ENCODE measurements around the gene RALB. TPM values are rescaled to one million over a fixed set of nuclear protein-coding genes. Genes with fewer than 3 reads are reported as not detected.

The RALB gene
- total RNA-seq, 1 donor from 2014 or later: 21.7 TPM

GRCh38 chr2:120247851-120248250, 4.8 kb upstream of the RALB start:
- no peak for DNase-seq (ENCODE audit: low spot score in 2 of 2)
- no peaks in the 10 kb centered on the region for H3K9me3 ChIP-seq
- intact Hi-C loops (cut with DNase I): no loop called here
- H3K27me3 ChIP-seq: no peaks in the 10 kb centered on the region
- H3K4me3 ChIP-seq: no peak overlapping the region
- TF ChIP-seq, protein P1, sequence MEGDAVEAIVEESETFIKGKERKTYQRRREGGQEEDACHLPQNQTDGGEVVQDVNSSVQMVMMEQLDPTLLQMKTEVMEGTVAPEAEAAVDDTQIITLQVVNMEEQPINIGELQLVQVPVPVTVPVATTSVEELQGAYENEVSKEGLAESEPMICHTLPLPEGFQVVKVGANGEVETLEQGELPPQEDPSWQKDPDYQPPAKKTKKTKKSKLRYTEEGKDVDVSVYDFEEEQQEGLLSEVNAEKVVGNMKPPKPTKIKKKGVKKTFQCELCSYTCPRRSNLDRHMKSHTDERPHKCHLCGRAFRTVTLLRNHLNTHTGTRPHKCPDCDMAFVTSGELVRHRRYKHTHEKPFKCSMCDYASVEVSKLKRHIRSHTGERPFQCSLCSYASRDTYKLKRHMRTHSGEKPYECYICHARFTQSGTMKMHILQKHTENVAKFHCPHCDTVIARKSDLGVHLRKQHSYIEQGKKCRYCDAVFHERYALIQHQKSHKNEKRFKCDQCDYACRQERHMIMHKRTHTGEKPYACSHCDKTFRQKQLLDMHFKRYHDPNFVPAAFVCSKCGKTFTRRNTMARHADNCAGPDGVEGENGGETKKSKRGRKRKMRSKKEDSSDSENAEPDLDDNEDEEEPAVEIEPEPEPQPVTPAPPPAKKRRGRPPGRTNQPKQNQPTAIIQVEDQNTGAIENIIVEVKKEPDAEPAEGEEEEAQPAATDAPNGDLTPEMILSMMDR (IDR thresholded peaks at IDR 0.05): no peak
- no peak overlapping the region for H3K27ac ChIP-seq
- H3K36me3 ChIP-seq: no peaks in the 10 kb centered on the region
- H3K4me1 ChIP-seq: no peaks in the 10 kb centered on the region

- intact Hi-C loops (cut with DNase I): loop anchor here (5.0 to 10.0 kb wide), 6 partner anchors 222 to 1487 kb away; partner anchors contain the start of genes C2orf76, CLASP1, DBI and EPB41L5
- Histone ChIP-seq H3K36me3 (no peaks in the 10 kb centered on the region), H3K4me3 (no peak overlapping the region), H3K9me3 (no peaks in the 10 kb centered on the region), H3K4me1 (no peaks in the 10 kb centered on the region), H3K27me3 (no peaks in the 10 kb centered on the region), H3K27ac (no peak overlapping the region)
- TF ChIP-seq, protein P1 (IDR thresholded peaks at IDR 0.05): no peak
- DNase-seq (ENCODE audit: low spot score in 2 of 2): no peak
These were observed 2.0 kb upstream of the RALB start for GRCh38 chr2:120250640-120251039.

DNA sequence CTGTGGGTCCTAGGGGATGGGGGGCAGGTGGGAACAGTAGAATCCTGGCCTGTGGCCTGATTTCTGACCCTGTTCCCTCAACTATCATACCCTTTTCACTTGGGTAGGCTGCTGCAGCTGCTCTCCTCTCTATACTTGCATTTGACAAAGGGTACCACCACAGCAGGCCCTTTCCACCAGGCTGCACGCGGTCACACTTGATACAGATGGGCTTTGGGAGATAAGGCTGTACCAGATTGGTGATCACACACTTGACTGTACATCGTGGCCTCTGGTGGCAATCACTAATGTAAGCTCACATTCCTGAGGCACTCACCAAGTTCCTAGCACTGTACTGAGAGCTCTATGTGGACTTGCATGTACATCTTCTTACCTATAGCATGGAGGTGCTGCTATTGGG, 1.6 kb upstream of the RALB start:
- Histone ChIP-seq H3K4me3 (no peak overlapping the region), H3K9me3 (no peaks in the 10 kb centered on the region), H3K4me1 (no peaks in the 10 kb centered on the region), H3K36me3 (no peaks in the 10 kb centered on the region), H3K27ac (no peak overlapping the region), H3K27me3 (no peaks in the 10 kb centered on the region)
- TF ChIP-seq, protein P1 (IDR thresholded peaks at IDR 0.05): no peak
- intact Hi-C loops (cut with DNase I): loop anchor here (5.0 to 10.0 kb wide), 6 partner anchors 221 to 1486 kb away; partner anchors contain the start of genes C2orf76, CLASP1, DBI and EPB41L5
- no peak for DNase-seq (ENCODE audit: low spot score in 2 of 2)

DNA sequence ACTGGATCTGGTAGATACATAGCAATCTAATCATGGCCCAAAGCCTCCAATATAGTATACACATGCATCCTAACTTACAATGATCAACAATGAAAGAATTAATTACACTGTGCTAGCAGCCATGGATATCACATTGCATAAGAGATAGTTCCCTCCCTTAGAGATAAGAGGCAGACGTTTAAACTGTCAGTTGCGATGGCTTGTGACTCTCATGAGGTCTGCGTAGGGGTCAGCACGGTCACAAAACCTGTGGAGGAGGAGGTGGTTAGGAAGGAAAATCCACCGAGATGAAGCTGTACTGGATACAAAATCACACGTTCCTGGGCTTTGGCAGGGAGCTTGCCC, 800 bp upstream of the RALB start:
- Histone ChIP-seq H3K36me3 (no peaks in the 10 kb centered on the region), H3K27me3 (no peaks in the 10 kb centered on the region), H3K4me1 (no peaks in the 10 kb centered on the region), H3K4me3 (peak overlapping the region; percentile 83 to 85), H3K9me3 (no peaks in the 10 kb centered on the region), H3K27ac (peak overlapping the region in 1 of 2 donors; percentile 37)
- TF ChIP-seq, protein P1 (IDR thresholded peaks at IDR 0.05): no peak
- DNase-seq (ENCODE audit: low spot score in 2 of 2): no peak
- intact Hi-C loops (cut with DNase I): loop anchor here (1.0 to 10.0 kb wide), 11 partner anchors 13 to 1485 kb away; partner anchors contain the start of genes C2orf76, CLASP1, DBI and EPB41L5

DNA sequence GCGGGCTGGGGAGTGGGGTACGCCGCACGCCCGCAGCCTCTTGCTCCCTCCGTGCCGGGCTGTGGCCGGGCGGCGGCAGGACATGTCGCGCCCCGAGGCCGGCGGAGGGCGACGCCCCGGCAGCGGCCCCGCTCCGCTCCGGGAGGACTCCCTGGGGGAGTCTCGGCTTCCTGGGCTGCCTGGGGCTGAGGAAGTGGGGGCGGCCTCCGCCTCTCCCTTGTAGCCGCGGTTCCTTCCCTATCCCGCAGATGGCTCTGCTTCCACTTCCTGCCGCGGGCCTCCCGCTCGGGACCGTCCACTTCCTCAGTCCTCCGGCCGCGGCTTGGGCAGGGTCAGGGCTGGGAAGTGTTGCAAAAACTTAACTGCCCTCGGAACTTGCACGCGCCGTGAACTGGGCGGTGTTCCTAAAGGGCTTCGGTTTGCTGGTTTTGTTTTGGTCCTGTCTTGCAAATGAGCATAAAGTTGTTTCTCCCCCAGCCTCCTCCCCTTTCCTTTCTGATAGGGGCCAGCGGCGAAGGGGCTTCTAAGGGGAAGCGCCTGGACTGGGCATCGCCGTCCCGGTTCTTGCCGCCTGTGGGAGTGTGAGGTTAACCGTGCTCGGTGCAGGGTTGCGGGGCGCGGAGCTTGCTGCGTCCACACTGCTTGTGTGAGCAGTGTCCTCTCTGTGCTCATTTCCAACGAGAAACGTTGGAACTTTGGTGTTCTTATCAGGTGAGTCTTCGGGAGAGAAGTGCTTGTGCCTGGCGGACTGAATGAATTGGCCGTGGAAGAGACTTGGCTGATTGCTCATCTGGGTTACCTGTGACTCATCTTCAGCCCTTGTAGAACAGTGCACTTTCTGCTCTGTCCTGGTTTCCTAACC, 600 bp downstream of the RALB start:
- intact Hi-C loops (cut with DNase I): loop anchor here (2.0 to 10.0 kb wide), 8 partner anchors 14 to 1484 kb away; partner anchors contain the start of genes C2orf76, CLASP1, DBI and EPB41L5
- peak; percentile 43 to 90 for DNase-seq (ENCODE audit: low spot score in 2 of 2)
- H3K4me1 ChIP-seq: peaks cover 0 to 3% of the 10 kb centered on the region in 2 donors

More for the DNA sequence above, 600 bp downstream of the RALB start:
- TF ChIP-seq, protein P1 (IDR thresholded peaks at IDR 0.05): peak; percentile 27 to 45 (median 34)
- Histone ChIP-seq H3K27ac (peak overlapping the region; percentile 65 to 88), H3K4me3 (peak overlapping the region; percentile 83 to 85), H3K27me3 (no peaks in the 10 kb centered on the region), H3K9me3 (no peaks in the 10 kb centered on the region), H3K36me3 (no peaks in the 10 kb centered on the region)
